HG02943 (cell line): ENCODE results near the gene MTMR8.

Experiments used
- ATAC-seq: cut with Tn5 transposase; IDR thresholded peaks from one replicate; pipeline ENCODE4 v1.9.1; 2021; ENCODE audit warnings: mild to moderate bottlenecking, low read depth, moderate library complexity; ENCODE audit not compliant: unreplicated experiment

Gene MTMR8

DNA sequence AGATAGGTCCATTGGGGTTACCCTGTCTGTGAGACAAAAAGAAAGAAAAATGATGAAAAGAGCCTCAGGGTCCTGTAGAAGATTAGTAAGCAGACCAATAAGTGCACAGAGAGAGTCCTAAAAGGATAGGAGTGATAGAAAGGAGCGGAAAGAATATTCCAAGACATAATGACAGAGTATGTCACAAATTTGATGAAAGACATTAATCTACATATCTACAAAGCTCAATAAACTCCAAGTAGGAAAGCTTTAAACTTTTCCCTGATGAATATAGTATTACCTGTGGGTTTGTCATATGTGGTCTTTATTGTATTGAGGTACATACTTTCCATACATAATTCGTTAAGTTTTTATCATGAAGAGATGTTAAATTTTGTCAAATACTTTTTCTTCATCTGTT lies 73.7 kb downstream of the MTMR8 start:
- ATAC-seq, result no peak

DNA sequence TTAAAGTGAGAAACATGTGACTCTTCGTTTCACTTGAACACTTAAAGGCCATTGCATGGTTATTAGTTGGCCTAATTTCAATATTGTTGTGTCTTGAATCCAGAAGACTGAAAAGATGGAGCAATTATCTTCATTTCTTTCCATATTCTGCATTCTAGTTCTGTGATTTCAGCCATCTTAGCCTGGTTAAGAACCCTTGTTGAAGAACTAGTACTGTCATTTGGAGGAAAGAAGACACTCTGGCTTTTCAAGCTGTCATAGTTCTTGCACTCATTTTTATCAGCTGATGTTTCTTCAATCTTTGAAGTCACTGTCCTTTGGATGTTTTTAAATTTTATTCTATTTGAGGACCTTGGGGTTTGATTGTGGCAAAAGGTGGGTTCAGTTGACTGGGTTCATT lies 81.6 kb downstream of the MTMR8 start:
- no peak for ATAC-seq

DNA sequence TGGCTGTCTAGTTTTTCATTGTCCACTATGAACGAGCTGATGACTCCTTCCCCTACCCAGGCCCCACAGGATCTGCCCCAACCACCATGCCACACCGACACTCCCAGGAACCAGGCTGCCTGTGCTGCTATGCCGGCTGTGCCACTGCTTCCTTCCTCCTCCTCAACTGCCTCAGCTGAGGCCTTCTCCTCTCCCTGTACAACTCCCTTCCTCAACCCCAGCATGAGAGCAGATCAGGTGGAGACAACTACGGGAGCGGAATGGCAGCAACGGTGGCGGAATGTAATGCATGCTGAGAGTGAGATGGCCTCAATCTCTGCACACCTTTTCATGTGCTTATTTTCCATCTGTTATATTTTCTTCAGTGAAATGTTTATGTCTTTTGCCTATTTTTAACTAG lies 88.5 kb downstream of the MTMR8 start:
- no peak for ATAC-seq

DNA sequence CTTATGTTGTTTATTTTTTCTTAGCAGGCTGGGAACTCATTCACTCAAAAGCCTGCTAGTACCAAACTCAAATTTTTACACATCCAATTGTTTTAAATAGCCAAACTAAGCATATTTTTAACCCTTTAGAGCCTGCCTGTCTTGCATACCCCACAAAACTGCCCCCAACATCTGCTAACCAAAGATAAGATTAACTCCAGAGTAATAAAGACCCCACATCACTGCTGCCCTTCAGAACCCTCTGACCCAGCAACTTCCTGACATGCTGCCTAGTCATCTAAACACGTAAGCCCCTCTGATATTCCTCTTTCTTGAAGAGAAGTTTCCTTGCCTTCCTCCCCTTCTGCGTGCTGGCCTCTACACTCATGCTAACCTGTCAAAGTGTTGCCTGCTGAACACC lies 104.1 kb downstream of the MTMR8 start:
- no peak for ATAC-seq

DNA sequence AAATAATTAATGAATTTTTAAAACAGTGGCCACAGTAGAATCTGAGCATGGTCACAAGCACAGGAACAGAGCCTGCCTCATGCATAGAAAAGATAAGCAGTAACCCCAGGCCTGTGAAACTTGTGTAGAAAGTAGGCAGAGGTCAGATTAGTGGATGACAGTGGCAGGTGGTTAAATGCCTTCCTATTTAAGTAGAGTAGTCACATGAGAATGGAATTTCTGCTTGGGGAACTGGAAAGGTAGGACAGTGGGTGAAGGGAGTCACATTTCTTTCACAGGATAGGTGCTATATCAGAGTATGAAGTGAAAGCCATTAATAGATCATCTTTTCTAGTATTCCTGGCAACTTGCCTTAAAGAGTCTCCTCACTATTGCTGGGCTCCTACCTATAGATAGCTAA lies 130.0 kb downstream of the MTMR8 start:
- ATAC-seq, result no peak

DNA sequence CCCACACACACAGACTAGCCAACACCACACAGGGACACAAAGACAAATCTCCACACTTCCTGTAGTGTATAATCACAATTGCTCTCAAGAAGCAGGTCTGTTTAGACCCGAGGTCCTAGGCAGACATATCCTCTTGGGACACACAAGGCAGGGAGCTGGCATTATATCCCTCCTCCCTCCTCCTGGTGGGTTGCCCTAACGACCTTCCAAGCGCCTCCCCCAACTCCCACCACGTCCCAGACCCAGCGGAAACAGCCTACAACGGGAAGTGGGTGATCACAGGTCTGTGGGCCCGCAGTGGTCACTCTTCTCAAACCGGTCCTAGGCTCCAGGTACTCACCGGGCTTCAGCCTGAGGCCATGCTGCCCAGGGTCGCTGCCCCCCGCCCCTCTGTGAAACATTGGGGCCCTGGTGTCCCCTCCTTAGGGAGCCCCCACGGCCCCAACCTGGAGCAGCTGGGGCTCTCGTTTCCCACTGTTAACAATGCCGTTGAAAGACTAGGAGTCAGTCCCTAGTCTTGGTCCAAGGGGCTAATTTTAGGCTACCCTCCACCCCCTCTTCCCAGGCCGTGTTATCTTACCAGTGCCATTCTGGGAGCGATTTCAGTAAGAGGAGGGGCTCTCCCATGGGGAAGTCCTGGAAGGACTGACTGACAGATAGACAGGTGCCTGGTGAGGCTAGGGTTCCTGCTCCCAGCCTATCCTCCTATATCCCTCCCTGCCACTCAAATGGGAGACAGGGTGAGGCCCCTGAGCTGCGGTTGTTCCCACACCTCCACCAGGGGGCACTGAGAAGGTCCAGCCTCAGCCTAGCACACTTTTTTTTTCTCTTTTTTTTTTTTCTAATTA lies 164.9 kb downstream of the MTMR8 start, which contains the start of gene ASB12:
Gene ASB12 (minus strand): TSS at position 485 of the 848 bp plus-strand sequence. CDS start 4,957 bp downstream, outside the sequence.
- ATAC-seq, result no peak

DNA sequence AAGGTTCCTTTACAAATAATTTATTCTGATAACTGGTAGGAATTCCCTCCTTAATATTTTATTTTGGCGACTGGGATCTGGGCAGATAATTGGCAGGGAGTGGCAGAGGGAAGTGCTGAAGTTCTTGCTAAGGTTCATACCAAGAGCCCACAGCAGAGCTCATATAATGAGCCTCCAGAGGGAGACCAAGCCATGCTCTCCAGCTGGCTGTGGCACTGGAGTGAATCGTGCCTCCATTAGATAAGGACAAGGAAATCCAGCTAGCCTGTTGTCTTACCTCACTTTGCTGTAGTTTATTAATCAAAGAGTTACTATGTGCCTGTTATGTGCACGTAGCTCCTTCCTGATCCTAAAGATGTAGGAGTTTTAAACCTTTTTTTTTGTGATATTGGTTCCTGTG lies 166.1 kb downstream of the MTMR8 start:
- no peak for ATAC-seq
